GM19438 (cell line): ENCODE measurements around the gene MB.

Experiments used
- ATAC-seq: cut with Tn5 transposase; IDR thresholded peaks from one replicate; pipeline ENCODE4 v1.9.1; 2021; ENCODE audit warnings: low read depth; ENCODE audit not compliant: unreplicated experiment

The MB gene

DNA sequence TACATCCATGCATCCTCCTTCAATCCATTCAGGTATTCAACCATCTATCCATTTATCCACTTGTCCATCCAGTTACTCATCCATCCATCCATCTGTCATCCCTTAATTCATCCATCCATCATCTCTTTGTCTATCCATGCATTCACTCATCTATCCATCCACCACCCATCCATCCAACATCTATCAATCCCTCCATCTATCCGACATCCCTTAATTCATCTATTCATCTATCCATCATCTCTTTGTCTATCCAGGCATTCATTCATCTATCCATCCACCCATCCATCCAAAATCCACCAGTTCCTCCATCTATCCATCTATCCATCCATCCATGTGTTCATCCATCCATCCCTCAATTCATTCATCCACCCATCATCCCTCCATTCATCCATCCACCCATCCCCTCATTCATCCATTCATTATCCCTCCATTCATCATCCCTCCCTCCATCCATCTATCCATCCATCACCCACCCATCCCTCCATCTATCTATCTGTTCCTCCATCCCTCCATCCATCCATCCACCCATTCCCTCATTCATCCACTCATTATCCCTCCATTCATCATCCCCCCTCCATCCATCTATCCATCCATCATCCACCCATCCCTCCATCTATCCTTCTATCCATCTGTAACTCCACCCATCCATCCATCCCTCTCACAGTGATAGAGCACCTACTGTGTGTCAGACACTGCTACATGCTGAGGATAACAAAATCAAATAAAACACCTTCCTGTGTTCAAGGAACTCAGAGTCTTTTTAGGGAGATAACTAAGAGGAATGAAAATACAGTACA lies 1.5 kb upstream of the MB start:
- ATAC-seq: no peak

GRCh38 chr22:35616043-35616442 lies 1.1 kb downstream of the MB start:
- ATAC-seq: no peak

- ATAC-seq: no peak
Observed at GRCh38 chr22:35615156-35615555, 2.0 kb downstream of the MB start.

- no peak for ATAC-seq
Observed at GRCh38 chr22:35614404-35614803, 2.7 kb downstream of the MB start.

DNA sequence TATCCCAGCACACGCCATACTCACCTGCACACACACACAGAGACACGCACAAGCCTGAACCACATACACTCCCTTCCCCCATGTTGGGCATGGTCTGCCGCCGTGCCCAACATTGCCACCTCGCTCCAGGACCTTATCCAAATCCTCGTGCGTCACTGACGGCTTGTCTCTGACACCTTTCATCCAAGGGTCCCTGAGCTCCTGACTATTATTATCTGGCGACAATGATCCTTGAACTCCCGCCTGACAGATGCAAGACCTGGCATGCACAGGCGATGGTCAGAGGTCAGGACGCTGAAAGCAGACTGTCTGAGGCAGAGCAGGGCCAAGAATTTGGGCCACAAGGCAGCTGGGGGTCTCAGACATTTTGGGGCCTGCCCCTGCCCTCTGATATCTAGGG lies 4.2 kb downstream of the MB start:
- ATAC-seq: no peak

GRCh38 chr22:35611891-35612576 lies 5.1 kb downstream of the MB start:
- ATAC-seq: no peak

DNA sequence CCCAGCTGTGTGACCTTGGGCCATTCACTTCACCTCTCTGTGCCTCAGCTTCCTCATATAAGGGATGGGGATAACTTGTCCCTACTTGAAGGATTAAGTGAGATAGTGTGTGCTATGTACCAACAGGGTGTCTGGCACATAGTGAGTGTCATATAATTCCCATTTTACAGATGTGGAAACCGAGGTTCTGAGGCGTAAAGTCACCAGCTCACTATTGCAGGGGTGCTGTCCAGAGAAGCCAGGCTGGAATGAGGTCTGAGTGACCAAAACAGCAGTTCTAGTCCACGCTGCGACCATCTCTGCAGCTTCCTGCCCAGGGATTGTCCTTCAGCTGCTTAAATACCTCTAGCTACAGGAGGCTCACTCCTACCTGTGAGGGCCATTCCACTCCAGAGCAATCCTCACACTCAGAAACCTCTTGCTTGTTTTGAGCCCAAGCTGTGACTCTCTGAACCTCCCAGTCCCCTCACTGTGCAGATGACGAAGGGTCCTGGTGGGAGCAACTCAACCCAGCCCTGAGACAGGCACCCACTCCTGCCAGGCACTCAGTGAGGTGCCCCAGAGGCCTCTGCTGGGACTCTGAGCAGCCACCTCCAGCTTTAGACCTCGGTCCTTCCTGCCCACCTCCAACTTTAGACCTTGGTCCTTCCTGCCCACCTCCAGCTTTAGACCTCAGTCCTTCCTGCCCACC lies 5.8 kb downstream of the MB start:
- ATAC-seq: no peak

DNA sequence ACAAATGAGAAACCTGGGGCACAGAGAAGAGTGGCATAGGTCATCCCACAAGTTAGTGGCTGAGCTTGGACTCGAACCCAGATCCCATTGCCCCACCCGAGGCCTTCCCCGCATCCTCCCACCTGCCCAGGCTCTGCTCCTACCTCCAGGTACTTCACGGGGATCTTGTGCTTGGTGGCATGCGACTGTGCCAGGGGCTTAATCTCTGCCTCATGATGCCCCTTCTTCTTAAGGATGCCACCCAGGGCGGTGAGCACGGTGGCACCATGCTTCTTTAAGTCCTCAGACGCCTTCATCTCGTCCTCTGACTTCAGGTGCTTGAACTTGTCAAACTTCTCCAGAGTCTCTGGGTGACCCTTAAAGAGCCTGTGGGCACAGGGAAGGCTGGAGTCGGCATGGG lies 6.4 kb downstream of the MB start:
- ATAC-seq: no peak

GRCh38 chr22:35609761-35610160 lies 7.4 kb downstream of the MB start:
- no peak for ATAC-seq

DNA sequence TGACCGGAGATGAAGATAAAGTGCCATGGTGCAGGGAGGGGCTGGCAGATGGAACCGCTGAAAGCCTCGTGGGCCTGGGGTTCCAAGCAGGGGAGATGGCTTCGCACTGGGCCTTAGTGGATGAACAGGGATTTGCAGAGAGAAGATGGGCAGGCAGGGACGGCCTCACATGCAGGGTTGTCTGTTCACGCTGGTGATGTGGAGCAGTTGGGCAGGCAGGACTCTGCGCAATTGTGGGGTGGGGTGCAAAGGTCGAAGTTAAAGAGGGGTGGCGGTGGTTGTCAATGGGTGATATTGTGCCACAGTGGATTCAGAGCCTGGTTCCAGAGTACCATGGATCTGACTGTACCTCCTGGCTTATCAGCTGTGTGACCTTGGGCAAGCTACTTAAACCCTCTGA lies 7.9 kb downstream of the MB start:
- ATAC-seq: no peak

DNA sequence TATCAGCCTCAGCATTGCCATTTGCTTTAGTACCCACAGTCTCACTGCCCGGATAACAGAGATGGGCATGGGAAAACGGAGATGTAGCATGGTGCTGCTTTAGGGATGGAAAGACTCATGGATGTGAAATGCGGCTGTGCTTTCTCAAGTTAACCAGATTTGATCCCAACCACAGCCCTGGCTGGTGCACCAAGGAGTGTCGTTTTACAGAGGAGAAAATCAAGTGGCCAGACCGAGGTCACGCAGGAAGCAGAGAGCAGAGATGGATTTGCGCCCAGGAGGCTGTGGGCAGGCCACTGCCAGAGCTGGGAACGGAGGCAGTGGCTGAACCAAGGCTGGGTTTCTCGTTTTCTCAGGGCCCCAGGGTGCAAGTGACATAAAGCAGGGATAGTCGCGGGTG lies 9.0 kb downstream of the MB start:
- ATAC-seq: no peak

- ATAC-seq: no peak
Observed at GRCh38 chr22:35606916-35607315, 10.2 kb downstream of the MB start.

- ATAC-seq: no peak
Observed at GRCh38 chr22:35605851-35606481, 11.2 kb downstream of the MB start.

DNA sequence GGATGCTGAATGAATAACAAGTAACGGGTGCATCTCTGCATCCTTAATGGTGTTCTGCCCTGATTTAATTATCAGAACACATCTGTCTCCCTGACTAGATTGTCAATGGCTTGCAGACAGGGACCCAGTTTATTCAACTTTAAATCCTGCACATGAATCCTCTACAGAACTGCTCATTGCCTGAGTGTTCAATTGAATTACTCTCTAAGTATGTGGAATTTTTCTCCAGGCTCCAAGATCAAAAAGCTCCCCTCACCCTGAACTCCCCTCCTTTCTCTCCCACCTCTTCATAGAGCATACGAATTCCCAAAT lies 11.8 kb downstream of the MB start:
- ATAC-seq: no peak

GRCh38 chr22:35604621-35605368 lies 12.3 kb downstream of the MB start:
- ATAC-seq: no peak

DNA sequence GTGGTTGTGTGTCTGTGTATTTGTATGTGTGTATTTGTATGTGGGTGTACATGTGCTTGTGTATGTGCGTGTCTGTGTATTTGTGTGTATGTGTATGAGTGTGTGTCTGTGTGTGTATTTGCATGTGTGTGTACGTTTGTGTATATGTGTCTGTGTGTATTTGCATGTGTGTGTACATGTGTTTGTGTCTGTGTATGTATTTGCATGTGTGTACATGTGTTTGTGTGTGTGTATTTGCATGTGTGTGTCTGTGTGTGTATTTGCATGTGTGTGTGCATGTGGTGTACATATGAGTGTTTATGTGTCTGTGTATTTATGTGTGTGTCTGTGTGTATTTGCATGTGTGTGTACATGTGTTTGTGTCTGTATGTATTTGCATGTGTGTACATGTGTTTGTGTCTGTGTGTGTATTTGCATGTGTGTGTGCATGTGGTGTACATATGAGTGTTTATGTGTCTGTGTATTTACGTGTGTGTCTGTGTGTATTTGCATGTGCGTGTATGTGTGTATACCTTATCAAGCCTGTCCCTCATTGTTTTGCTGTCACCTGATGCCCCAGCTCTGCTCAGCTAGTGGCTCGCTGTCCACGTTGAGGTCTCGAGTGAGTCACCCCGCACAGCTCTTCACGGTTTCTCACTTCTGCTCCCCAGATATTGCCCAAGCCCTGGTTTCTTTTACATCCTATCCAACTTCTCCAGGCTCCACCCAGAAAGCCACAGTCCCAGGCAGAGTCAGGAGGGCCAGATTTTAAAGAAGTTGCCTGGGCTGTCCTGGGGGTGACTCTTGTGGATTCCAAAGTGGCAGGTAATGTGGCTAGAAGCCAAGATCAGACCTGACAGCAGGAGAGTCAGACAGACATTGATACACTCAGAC lies 15.2 kb downstream of the MB start:
- no peak for ATAC-seq

DNA sequence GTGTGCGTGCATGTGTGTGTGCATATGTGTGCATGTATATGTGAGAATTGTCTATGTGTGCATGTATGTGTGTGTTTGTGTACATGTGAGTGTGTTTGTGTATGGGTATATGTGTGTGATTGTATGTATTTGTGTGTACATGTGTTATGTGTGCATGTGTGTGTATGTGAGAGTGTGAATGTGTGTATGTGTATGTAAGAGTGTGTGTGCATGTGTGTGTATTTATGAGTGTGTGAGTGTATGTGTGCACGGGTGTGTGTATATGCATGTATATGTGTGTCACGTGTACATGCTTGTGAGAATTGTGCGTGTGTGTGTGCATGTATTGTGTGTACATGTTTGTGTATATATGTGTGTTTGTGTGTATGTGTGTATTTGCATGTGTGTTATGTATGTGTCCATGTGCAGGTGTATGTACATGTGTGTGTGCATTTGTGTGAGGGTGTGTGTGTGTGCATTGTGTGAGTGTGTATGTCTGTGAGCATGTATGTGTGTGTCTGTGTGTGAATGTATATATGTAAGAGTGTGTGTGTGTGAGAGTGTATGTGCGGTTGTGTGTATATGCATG lies 16.0 kb downstream of the MB start:
- ATAC-seq: no peak

- ATAC-seq: no peak
Observed at GRCh38 chr22:35600476-35600875, 16.7 kb downstream of the MB start.

DNA sequence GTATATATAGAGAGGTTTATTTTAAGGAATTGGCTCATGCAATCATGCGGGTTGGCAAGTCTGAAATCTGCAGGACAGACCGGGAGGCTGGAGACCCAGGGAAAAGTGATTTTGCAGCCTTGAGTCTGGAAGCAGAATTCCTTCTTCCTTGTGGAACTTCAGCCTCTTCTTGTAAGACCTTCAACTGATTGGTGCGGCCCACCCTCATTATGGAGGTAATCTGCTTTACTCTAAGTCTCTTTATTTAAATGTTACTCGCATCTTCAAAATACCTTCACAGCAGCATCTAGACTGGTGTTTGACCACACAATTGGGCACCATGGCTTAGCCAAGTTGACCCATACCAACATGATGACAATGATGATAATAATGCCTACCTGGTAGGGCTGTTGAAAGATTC lies 17.8 kb downstream of the MB start:
- no peak for ATAC-seq

DNA sequence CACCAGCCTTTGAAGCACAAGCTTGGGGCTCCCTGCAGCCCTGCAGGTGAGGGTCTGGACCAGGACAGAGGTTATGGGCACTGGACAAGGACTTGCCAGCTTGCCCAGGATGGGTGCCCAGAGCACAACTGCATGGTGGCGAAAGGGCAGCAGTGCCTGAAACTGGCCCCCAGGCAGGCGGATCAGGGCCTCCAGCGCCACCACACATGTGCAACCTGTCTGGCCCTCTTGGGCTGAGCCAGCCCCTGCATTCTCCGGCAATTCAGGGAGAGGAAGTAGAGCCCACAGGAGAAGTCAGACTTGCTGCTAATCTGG lies 18.8 kb downstream of the MB start:
- no peak for ATAC-seq
